H7 (cell line): Measurements from ENCODE around the gene PKP1. TPM values are rescaled to one million over a fixed set of nuclear protein-coding genes. Genes with fewer than 3 reads are reported as not detected.
A peak's percentile ranks its signal among the peaks of the same experiment; 100 is the strongest.

Experiments
- DNase-seq: peaks from one replicate; pipeline ENCODE4 v3.0.0; 2012
- H3K27me3 ChIP-seq: 2 replicates; pipeline ENCODE4 v1.6.0; 2011; ENCODE audit warnings: mild to moderate bottlenecking, low read length; ENCODE audit not compliant: control insufficient read depth, insufficient read depth
- H3K36me3 ChIP-seq: replicated peaks from 2 replicates; pipeline ENCODE4 v1.5.1; 2011; ENCODE audit warnings: low read length; ENCODE audit not compliant: control insufficient read depth, insufficient read depth
- H3K4me3 ChIP-seq: 2 replicates; pipeline ENCODE4 v1.5.1; 2011; ENCODE audit warnings: low read depth, mild to moderate bottlenecking, control low read depth, low read length, moderate library complexity; ENCODE audit not compliant: insufficient read depth
- total RNA-seq: library from RNA; depleted of rRNA; stranded (reverse); fragments of >200 nt; shearing (Covaris generic); gene quantifications from 2 replicates; pipeline ENCODE4 v1.2.3, GENCODE V29; 2014; rRNA removed

PKP1 gene
- total RNA-seq, 1 experiment from 2014 or later, result not detected

- no peaks in the 10 kb centered on the region for H3K36me3 ChIP-seq
- no peaks in the 10 kb centered on the region; the same call in 1 of the 2 replicates for H3K27me3 ChIP-seq
- no peak overlapping the region for H3K4me3 ChIP-seq
- DNase-seq, result no peak
Measured at GRCh38 chr1:201371792-201372191, 88.5 kb downstream of the PKP1 start.

- H3K4me3 ChIP-seq, result no peak overlapping the region
- DNase-seq, result no peak
Measured at GRCh38 chr1:201374364-201374763, 91.1 kb downstream of the PKP1 start.

GRCh38 chr1:201375169-201375568 lies 91.9 kb downstream of the PKP1 start:
- H3K4me3 ChIP-seq, result no peak overlapping the region
- DNase-seq, result no peak
- H3K27me3 ChIP-seq, result no peaks in the 10 kb centered on the region; the same call in 1 of the 2 replicates
- no peaks in the 10 kb centered on the region for H3K36me3 ChIP-seq

More at GRCh38 chr1:201374364-201374763, 91.1 kb downstream of the PKP1 start:
- Histone ChIP-seq H3K27me3 (no peaks in the 10 kb centered on the region; the same call in 1 of the 2 replicates), H3K36me3 (no peaks in the 10 kb centered on the region)

- H3K4me3 ChIP-seq, result no peak overlapping the region
- H3K36me3 ChIP-seq, result no peaks in the 10 kb centered on the region
- DNase-seq, result no peak
- H3K27me3 ChIP-seq, result no peaks in the 10 kb centered on the region; the same call in 1 of the 2 replicates
Measured at GRCh38 chr1:201376107-201376463, 92.8 kb downstream of the PKP1 start.

GRCh38 chr1:201376464-201377374 lies 93.4 kb downstream of the PKP1 start:
- Histone ChIP-seq H3K27me3 (no peaks in the 10 kb centered on the region; the same call in 1 of the 2 replicates), H3K36me3 (no peaks in the 10 kb centered on the region), H3K4me3 (no peak overlapping the region)
- DNase-seq, result peak; percentile 94

GRCh38 chr1:201377611-201378092 lies 94.3 kb downstream of the PKP1 start, which contains the start of gene TNNT2:
TNNT2 (minus strand) TSS chr1:201377680; CDS start chr1:201373254, 4,426 bp downstream.
- no peaks in the 10 kb centered on the region; the same call in 1 of the 2 replicates for H3K27me3 ChIP-seq
- no peaks in the 10 kb centered on the region for H3K36me3 ChIP-seq
- no peak within 1 kb of the TSS for H3K4me3 ChIP-seq
- no peak for DNase-seq

- Histone ChIP-seq H3K4me3 (no peak overlapping the region), H3K27me3 (no peaks in the 10 kb centered on the region), H3K36me3 (no peaks in the 10 kb centered on the region)
- no peak for DNase-seq
Measured at GRCh38 chr1:201378804-201379203, 95.5 kb downstream of the PKP1 start.

- Histone ChIP-seq H3K4me3 (no peak overlapping the region), H3K36me3 (no peaks in the 10 kb centered on the region), H3K27me3 (no peaks in the 10 kb centered on the region)
- peak; percentile 36 for DNase-seq
Measured at GRCh38 chr1:201379733-201380242, 96.5 kb downstream of the PKP1 start.

GRCh38 chr1:201381130-201381529 lies 97.8 kb downstream of the PKP1 start:
- no peak for DNase-seq
- Histone ChIP-seq H3K27me3 (no peaks in the 10 kb centered on the region), H3K36me3 (no peaks in the 10 kb centered on the region), H3K4me3 (no peak overlapping the region)

Other genes starting within 250 kb of the PKP1 start
- not detected in 2 replicates for gene CACNA1S, start 171.1 kb upstream of the PKP1 start, total RNA-seq
- gene ASCL5, start 156.3 kb upstream of the PKP1 start, total RNA-seq, result 0.30 TPM in 1 of 2 replicates, not detected in the other
- 228 and 249 TPM in 2 replicates for gene TMEM9, start 129.0 kb upstream of the PKP1 start, total RNA-seq
- gene IGFN1, start 92.7 kb upstream of the PKP1 start, total RNA-seq, result 0.24 TPM in 1 of 2 replicates, not detected in the other
- 0.17 TPM in 1 of 2 replicates, not detected in the other for gene TNNT2, start 94.2 kb downstream of the PKP1 start, total RNA-seq
- gene LAD1, start 115.8 kb downstream of the PKP1 start, total RNA-seq, result 4.3 and 4.5 TPM in 2 replicates
- 0.18 and 1.2 TPM in 2 replicates for gene TNNI1, start 138.2 kb downstream of the PKP1 start, total RNA-seq
- gene PHLDA3, start 185.7 kb downstream of the PKP1 start, total RNA-seq, result 3.4 and 4.1 TPM in 2 replicates
- gene CSRP1, start 223.6 kb downstream of the PKP1 start, total RNA-seq, result 0.73 and 0.74 TPM in 2 replicates